ENCODE results near the gene MRPL36. TPM values are rescaled to one million over a fixed set of nuclear protein-coding genes. Genes with fewer than 3 reads are reported as not detected.
A peak's percentile ranks its signal among the peaks of the same experiment; 100 is the strongest.

MRPL36 gene
- total RNA-seq, 3 donors from 2014 or later: 33.5 to 46.2 (median 41.6) TPM

DNA sequence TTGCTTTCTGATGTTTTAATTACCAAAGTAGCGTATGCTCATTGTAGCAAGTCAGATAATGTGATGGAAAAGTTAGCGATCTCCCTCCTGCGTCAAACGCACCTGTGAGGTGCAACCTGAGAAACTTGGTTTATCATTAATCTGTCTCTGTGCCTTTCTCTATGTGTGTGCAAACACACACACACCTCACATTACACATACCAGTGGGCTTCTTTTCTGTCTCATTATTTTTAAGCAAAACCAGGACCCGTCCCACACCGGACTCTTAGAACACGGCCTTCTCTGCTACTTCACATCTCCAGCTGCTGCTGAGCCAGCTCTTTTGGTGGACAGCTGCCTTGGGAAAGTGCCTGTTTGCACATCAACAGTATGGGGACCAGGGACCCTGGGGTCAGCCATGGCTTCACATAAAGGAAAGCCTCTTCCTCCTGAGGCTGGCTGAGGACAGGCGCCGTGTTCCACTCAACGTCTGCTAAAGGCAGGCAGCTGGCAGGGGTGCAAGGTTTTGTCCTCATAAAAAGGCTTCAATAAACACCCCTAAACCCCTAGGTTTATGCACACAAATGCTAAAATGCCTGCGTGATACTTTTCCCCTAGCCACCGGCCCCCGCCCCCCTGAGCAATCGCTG lies 44.2 kb downstream of the MRPL36 start:
- no peak overlapping the region for H3K27ac ChIP-seq
- no peak for TF ChIP-seq POLR2A (IDR thresholded peaks at IDR 0.05)
- no peak for TF ChIP-seq POLR2AphosphoS5 (IDR thresholded peaks at IDR 0.05)
- TF ChIP-seq, protein P1, sequence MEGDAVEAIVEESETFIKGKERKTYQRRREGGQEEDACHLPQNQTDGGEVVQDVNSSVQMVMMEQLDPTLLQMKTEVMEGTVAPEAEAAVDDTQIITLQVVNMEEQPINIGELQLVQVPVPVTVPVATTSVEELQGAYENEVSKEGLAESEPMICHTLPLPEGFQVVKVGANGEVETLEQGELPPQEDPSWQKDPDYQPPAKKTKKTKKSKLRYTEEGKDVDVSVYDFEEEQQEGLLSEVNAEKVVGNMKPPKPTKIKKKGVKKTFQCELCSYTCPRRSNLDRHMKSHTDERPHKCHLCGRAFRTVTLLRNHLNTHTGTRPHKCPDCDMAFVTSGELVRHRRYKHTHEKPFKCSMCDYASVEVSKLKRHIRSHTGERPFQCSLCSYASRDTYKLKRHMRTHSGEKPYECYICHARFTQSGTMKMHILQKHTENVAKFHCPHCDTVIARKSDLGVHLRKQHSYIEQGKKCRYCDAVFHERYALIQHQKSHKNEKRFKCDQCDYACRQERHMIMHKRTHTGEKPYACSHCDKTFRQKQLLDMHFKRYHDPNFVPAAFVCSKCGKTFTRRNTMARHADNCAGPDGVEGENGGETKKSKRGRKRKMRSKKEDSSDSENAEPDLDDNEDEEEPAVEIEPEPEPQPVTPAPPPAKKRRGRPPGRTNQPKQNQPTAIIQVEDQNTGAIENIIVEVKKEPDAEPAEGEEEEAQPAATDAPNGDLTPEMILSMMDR (IDR thresholded peaks at IDR 0.05): no peak
- peaks cover 0 to 9% of the 10 kb centered on the region in 2 donors for H3K9me3 ChIP-seq
- H3K27me3 ChIP-seq: peaks cover 0 to 20% of the 10 kb centered on the region in 2 donors
- no peaks in the 10 kb centered on the region for H3K36me3 ChIP-seq
- peak in 1 of 2 donors; percentile 37 for DNase-seq (ENCODE audit: low spot score in 2 of 2)
- H3K4me1 ChIP-seq: no peaks in the 10 kb centered on the region
- H3K4me3 ChIP-seq: no peak overlapping the region
- intact Hi-C loops (cut with DNase I; ENCODE audit: low total_unique reads): no loop called here

DNA sequence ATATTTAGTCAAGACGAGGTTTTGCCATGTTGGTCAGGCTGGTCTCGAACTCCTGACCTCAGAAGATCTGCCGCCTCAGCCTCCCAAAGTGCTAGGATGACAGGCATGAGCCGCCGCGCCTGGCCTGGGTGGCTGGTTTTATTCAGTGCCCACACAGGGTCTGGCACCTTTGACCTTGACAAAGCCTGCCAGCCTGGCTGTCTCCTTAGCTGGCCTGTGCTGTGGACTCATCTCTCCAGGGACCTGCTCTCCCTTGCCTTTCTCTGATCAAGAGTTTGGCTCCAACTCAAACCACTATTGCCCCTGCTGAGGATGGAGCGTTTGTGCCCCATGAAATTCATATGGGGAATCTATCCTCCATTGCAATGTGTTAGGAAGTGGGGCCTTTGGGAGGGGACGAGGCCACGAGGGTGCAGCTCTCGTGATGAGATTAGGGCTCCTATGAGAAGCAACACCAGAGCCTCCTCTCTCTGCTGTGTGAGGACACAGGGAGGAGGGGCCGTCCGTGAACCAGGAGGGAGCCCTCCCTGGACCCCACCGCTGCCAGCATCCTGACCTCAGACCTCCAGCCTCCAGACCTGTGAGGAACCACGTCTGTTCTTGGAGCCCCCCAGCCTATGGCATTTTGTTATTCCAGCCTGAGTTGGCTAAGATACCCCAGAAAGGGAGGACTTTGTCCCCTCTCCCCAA lies 45.0 kb downstream of the MRPL36 start:
- peak in 1 of 2 donors; percentile 28 for DNase-seq (ENCODE audit: low spot score in 2 of 2)
- Histone ChIP-seq H3K27me3 (peaks cover 0 to 20% of the 10 kb centered on the region in 2 donors), H3K36me3 (no peaks in the 10 kb centered on the region), H3K4me3 (no peak overlapping the region), H3K9me3 (peaks cover 0 to 9% of the 10 kb centered on the region in 2 donors), H3K27ac (no peak overlapping the region), H3K4me1 (no peaks in the 10 kb centered on the region)
- intact Hi-C loops (cut with DNase I; ENCODE audit: low total_unique reads): no loop called here
- TF ChIP-seq, protein P1 (IDR thresholded peaks at IDR 0.05): no peak
- TF ChIP-seq POLR2A (IDR thresholded peaks at IDR 0.05) (no peak), POLR2AphosphoS5 (IDR thresholded peaks at IDR 0.05) (no peak)

DNA sequence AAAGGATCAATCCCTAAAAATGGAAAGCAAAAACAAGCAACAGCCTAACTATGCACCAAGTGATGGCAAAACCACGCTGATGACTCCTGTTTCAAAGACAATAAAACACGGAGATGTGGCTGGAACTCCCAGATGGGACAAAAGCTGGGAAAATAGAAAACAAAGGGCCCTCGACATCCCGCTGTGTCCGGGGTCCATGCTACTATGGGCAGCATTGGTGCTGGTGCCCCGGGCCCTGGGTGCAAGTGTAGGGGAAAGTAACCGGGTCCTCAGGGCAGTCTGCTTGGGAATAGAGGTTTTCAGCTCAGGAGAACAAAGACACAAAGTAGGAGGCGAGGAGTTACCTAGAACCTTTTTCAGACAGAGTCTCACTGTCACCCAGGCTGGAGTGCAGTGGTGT lies 46.1 kb downstream of the MRPL36 start:
- intact Hi-C loops (cut with DNase I; ENCODE audit: low total_unique reads): no loop called here
- DNase-seq (ENCODE audit: low spot score in 2 of 2): no peak
- no peak for TF ChIP-seq POLR2AphosphoS5 (IDR thresholded peaks at IDR 0.05)
- TF ChIP-seq, protein P1 (IDR thresholded peaks at IDR 0.05): no peak
- no peak for TF ChIP-seq POLR2A (IDR thresholded peaks at IDR 0.05)
- H3K27ac ChIP-seq: no peak overlapping the region
- peaks cover 0 to 23% of the 10 kb centered on the region in 2 donors for H3K27me3 ChIP-seq
- H3K4me3 ChIP-seq: no peak overlapping the region
- H3K4me1 ChIP-seq: no peaks in the 10 kb centered on the region
- peaks cover 0 to 3% of the 10 kb centered on the region in 2 donors for H3K9me3 ChIP-seq
- H3K36me3 ChIP-seq: no peaks in the 10 kb centered on the region

DNA sequence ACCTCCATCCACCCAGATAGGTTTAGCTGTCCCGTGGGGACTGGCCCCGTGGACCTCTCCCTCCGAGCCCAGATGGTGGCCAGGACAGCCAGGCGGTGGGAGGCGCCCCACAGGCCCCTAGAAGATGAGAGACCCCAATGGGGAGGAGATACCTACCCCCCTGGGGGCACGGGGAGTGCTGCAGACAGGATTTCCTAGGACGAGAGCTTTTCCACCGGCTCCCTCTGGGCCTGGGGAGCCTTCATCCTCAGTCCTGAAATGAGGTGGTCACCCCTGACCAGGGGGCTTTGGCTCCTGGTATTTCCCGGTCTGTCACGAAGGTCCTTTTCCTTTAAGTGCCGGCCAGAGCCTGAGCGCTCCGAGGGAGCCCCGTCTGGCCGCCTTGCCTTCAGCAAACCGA lies 46.8 kb downstream of the MRPL36 start:
- no peak overlapping the region for H3K4me3 ChIP-seq
- H3K9me3 ChIP-seq: no peaks in the 10 kb centered on the region
- TF ChIP-seq POLR2A (IDR thresholded peaks at IDR 0.05): no peak
- TF ChIP-seq, protein P1 (IDR thresholded peaks at IDR 0.05): no peak
- no peak for TF ChIP-seq POLR2AphosphoS5 (IDR thresholded peaks at IDR 0.05)
- no peak overlapping the region for H3K27ac ChIP-seq
- H3K36me3 ChIP-seq: no peaks in the 10 kb centered on the region
- intact Hi-C loops (cut with DNase I; ENCODE audit: low total_unique reads): no loop called here
- H3K4me1 ChIP-seq: no peaks in the 10 kb centered on the region
- peaks cover 0 to 23% of the 10 kb centered on the region in 2 donors for H3K27me3 ChIP-seq
- peak in 1 of 2 donors; percentile 40 for DNase-seq (ENCODE audit: low spot score in 2 of 2)

All from breast epithelium (tissue), 4 donors.